WTC11 (cell line): Measurements from ENCODE around the gene HSPBAP1. TPM values are rescaled to one million over a fixed set of nuclear protein-coding genes. Genes with fewer than 3 reads are reported as not detected.

Source experiments
- total RNA-seq: library from RNA; stranded (reverse); gene quantifications from 3 replicates; pipeline ENCODE4 v1.2.3, GENCODE V29; 2021

The HSPBAP1 gene
- total RNA-seq, 1 experiment from 2014 or later = 9.1 TPM

Other genes with a start within 250 kb of the HSPBAP1 start
- gene PARP9, start 229.5 kb downstream of the HSPBAP1 start, total RNA-seq = 1.8 to 2.1 TPM (median 1.9 TPM) in 3 replicates
- 4.4 to 4.9 TPM (median 4.6 TPM) in 3 replicates for gene DTX3L, start 229.5 kb downstream of the HSPBAP1 start, total RNA-seq
- 0.15 to 0.39 TPM (median 0.37 TPM) in 3 replicates for gene PARP15, start 216.2 kb downstream of the HSPBAP1 start, total RNA-seq
- 15.9 to 17.6 TPM (median 16.8 TPM) in 3 replicates for gene PARP14, start 113.0 kb downstream of the HSPBAP1 start, total RNA-seq
- 8.0 to 10.2 TPM (median 8.5 TPM) in 3 replicates for gene SLC49A4, start 1.2 kb upstream of the HSPBAP1 start, total RNA-seq
- 20.4 to 22.0 TPM (median 20.7 TPM) in 3 replicates for gene SEMA5B, start 233.9 kb upstream of the HSPBAP1 start, total RNA-seq